Esophagus squamous epithelium (tissue), 4 donors: Measurements from ENCODE around the gene PTPRN2.

Experiments
- POLR2A ChIP-seq, 4 donors: fragments of 450-650 bp; IDR thresholded peaks; one replicate each; pipeline ENCODE4 v1.6.1; 2017; ENCODE audit warnings: antibody characterized with exemption in 4 of 4, mild to moderate bottlenecking in 4 of 4, moderate library complexity in 3 of 4
- TF ChIP-seq, protein P1 (sequence below), 6 experiments: fragments of 450-650 bp in 4 of 6; fragments of 200-600 bp in 2 of 6; sonication (generic) in 2 of 6; IDR thresholded peaks; one replicate each; pipeline ENCODE4 v1.5.1; 2016 to 2019; ENCODE audit warnings: antibody characterized with exemption in 6 of 6, mild to moderate bottlenecking in 4 of 6, moderate library complexity in 4 of 6

DNA sequence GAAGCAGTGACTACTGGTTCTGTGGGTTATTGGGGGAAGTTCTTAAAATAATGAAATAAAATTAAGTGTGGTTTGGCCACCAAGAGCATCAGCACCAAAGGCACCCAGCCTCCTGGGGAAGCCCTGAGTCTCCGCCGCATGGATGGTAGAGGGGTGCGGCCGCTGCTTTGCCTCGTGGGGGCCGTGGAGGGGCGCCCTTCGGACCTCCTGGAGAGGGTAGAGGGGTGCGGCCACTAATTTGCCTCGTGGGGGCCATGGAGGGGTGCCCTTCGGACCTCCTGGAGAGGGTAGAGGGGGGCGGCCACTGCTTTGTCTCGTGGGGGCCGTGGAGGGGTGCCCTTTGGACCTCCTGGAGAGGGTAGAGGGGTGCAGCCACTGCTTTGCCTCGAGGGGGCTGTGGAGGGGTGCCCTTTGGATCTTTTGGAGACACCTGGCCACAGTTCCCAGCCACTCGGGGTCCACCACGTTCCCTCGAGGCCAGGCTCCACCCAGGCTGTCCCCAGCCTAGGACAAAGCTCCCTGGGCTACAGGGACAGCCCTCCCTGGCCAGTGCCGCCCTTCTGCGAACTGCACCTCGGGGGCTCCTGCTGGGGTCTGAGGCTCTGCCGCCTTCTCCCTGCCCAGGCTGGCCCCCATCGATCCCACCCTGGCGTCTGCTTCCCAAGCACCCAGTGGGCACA, 535.1 kb downstream of the PTPRN2 start:
- TF ChIP-seq POLR2A (IDR thresholded peaks at IDR 0.05), result no peak
- TF ChIP-seq, protein P1, sequence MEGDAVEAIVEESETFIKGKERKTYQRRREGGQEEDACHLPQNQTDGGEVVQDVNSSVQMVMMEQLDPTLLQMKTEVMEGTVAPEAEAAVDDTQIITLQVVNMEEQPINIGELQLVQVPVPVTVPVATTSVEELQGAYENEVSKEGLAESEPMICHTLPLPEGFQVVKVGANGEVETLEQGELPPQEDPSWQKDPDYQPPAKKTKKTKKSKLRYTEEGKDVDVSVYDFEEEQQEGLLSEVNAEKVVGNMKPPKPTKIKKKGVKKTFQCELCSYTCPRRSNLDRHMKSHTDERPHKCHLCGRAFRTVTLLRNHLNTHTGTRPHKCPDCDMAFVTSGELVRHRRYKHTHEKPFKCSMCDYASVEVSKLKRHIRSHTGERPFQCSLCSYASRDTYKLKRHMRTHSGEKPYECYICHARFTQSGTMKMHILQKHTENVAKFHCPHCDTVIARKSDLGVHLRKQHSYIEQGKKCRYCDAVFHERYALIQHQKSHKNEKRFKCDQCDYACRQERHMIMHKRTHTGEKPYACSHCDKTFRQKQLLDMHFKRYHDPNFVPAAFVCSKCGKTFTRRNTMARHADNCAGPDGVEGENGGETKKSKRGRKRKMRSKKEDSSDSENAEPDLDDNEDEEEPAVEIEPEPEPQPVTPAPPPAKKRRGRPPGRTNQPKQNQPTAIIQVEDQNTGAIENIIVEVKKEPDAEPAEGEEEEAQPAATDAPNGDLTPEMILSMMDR (IDR thresholded peaks at IDR 0.05), result no peak
